Raji (cell line): ENCODE results near the gene CCDC61.

Experiments
- POLR2A ChIP-seq: IDR thresholded peaks from 2 replicates; pipeline ENCODE4 v1.6.1; 2011; ENCODE audit warnings: low read depth, low read length, control low read depth; ENCODE audit not compliant: insufficient read depth

The CCDC61 gene

DNA sequence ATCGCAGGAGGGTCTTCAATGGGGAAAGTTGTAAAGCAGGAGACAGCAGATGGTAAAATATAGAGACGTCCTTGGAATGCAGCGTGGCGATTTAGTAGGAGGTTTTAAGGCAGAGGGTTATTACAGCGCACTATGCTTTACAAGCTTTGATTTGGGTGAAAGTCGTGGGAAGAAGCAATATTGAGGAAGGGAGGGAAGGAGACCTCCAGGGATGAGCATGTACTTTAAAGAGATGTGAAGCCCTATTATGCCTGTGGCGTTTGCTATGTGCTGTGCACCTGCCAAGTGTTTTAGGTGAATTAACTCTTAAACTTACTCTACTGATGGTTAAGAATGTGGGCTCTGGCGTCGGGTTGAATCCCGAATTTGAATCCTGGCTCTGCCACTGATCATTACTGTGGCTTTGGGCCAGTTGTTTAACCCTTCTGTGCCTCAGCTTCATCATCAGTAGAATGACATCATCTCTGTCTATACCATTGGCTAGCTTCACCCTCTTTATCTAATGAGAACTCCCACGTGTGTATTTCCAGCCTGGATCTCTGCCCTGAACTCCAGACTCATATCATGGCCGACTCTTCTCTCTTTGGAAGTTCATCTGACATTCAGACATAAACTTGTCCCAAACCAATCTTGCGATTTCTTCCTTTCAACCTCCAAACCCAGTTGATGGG lies 583 bp downstream of the CCDC61 start:
- TF ChIP-seq POLR2A: no peak

DNA sequence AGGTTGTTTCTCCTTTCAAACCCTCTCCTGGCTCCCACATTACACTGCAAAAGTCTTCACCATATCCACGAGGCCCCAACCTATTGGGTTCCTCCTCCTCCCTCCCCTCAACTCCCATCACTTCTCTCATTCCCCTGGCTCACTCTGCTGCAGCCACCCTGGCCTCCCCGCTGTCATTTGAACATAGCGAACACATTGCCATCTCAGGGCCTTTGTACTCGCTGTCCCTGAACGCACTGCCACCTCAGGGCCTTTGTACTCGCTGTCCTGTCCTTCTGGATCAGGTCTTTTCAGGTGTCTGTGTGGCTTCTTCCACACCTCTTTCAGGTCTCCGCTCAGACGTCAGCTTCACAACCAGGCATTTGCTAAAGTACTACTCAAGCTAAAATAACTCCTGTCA lies 1.7 kb downstream of the CCDC61 start:
- no peak for TF ChIP-seq POLR2A

DNA sequence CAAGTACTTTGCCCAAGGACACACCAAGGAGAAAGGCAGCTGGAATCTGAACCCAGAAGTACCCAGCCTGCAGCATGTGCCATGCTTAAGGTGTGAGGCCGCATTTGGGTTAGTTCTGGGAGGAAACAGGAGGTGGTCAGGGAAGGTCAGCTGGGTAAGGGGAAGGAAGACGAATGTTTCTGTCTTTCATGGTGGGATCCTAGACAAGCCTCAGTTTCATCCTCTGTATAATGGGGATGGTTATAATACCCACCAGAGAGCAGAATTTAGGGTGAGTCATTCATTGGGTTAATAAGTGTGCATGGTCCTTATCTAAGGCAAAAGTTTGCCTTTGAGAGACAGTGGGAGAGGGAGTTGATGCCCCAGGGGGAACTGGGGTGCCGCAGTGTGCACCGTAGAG lies 3.6 kb downstream of the CCDC61 start:
- no peak for TF ChIP-seq POLR2A

DNA sequence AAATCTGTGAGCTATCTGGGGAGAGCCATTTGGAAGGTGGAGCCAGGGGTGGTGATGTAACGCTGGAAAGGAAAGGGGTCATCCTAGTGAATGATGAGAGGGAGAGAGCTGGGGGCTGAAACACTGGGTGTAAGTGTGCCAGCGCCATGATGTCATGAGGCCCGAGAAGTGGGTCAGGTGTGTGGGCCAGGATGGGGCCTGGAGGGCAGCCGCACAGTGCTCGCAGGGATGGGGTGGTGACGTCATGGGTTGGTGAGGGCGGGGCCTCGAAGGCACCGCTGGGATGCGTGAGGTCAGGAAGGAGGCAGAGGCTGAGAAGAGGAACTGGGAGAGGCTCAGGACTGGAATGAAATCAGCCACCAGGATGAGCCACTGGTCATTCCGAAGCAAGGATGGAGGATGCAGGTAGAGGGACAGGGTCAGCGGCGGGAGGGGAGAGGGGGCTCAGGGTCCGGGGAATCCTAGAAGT lies 4.4 kb downstream of the CCDC61 start:
- TF ChIP-seq POLR2A: no peak

DNA sequence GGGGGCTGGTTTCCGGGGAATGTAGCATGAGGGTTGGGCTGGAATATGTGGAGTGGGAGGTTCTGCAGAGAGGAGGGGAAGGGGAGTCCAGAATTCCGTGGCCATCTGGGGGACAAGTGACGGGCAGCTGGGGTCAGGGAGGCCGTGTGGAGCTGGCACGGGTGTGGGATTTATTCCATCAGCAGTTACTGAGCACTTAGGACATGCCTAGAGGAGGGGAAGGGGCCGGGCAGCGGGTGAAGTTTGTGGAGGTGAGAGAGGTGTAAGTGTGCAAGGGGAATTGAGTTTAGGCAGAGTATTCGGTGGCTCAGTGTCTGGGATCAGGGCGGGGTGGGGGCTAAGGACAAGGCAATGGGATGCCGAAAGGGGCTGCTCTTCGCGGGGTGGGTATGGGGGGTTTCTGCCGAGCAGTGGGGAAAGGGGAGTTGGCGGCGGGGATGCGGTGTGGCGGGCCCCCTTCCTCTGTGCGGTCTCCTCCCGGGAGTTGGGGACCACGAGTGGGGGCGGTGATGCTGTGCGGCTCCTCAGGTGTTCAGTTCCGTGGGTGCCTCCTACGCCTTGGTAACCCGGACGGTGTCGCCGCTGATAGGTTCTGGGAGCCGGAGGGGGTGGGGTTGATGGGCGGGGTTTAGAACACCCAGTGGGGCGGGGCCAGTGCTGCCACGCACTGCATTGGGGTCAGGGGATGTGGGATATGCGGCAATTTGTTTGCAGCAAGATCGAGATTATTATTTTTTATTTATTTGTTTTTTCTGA lies 5.4 kb downstream of the CCDC61 start:
- no peak for TF ChIP-seq POLR2A

DNA sequence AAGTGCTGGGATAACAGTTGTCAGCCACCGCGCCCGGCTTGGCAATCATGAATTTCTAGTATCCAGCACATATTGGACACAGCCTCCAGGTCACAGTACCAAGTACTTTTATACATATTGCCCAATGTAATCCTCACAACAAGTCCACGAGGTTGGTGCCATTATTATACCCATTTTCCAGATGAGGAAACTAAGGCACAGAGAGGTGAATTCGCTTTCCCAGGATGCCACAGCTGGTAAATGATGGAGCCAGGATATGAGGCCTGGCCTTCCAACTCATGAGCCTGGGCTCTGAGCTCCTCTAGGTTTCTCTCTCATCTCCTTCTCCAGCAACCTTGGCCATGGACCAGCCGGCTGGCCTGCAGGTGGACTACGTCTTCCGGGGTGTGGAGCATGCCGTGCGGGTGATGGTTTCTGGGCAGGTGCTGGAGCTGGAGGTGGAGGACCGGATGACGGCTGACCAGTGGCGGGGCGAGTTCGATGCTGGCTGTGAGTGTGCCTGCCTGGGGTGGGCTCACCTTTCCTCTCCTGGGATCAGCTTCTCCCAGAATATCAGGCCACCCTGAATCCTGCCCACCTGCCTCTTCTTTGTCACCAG lies 7.5 kb downstream of the CCDC61 start:
- TF ChIP-seq POLR2A: no peak

DNA sequence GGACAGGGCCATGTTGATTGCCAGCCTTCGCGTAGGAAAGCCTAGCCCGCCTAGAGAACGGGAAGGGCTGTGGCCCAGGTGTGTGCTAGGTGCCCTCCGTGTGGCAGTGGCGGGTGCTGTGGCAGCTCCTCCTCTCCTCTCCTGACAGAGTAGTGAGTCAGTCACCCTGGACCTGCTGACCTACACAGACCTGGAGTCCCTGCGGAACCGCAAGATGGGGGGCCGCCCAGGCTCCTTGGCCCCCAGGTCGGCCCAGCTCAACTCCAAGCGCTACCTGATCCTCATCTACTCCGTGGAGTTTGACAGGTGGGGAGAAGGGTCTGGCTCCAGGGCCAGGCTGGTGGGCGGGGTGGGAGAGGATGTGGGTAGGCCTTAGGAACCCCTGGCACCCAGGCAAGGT lies 11.1 kb downstream of the CCDC61 start:
- no peak for TF ChIP-seq POLR2A

DNA sequence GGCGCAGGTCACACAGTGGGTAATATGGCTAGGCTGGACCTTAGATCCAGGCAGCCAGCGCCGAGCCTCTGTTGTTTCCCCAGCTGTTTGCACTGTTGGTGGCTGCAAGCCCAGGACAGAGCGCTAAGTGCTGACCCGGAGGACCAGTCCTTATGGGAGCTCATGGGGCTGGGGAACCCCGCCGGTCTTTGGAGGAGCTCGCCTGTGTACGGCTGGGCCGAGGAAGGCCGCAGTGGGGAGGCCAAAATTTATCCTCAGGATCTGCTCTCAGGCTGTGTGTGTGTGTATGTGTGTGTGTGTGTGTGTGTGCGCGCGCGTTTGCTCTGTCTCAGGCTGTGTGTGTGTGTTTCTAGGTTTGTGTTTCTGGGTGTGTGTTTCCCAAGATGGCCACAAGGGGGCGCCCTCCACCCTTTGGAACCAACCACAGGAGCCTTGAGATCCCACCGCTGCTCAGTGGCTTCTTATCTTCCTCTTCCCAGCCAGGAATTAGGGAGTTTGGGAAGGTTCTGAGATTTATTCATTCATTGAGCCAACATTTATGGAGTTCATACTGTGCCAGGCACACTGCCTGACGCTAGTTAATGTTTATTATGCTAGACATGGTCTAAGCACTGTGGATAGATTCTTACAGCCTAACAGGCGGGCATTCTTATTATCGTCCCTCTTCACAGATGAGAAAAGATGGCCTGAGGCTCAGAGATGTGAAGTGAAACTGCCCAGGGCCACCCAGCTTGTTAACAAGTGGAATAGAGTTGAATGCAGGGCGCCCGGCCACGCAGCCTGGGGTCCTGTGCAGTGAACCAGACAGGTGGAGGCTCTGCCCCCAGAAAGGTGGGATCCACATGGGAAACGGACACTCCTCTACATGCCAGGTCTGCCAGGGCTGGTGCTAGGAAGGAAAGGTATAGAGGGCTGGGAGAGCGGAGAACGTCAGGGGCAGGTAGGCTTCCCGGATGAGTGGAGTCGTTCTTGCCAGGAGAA lies 14.6 kb downstream of the CCDC61 start:
- TF ChIP-seq POLR2A: no peak

DNA sequence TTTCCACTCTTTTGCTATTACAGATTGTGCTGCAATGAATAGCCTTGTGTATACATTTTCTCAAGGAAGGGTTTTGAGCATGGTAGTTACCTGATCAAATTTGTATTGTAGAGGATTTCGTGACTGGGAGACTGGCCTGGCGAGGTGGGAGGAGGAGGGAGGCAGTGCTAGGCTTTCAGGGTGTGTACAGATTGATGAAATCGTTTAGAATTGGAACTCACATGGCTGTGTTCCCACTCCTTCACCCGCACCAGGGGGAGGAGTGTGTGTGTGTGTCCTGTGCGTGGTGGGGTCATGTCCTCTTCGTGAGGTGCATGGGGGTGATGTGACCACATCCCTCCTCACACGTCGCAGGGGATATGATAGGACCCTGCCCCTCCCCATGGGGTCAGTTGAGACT lies 19.3 kb downstream of the CCDC61 start:
- no peak for TF ChIP-seq POLR2A

DNA sequence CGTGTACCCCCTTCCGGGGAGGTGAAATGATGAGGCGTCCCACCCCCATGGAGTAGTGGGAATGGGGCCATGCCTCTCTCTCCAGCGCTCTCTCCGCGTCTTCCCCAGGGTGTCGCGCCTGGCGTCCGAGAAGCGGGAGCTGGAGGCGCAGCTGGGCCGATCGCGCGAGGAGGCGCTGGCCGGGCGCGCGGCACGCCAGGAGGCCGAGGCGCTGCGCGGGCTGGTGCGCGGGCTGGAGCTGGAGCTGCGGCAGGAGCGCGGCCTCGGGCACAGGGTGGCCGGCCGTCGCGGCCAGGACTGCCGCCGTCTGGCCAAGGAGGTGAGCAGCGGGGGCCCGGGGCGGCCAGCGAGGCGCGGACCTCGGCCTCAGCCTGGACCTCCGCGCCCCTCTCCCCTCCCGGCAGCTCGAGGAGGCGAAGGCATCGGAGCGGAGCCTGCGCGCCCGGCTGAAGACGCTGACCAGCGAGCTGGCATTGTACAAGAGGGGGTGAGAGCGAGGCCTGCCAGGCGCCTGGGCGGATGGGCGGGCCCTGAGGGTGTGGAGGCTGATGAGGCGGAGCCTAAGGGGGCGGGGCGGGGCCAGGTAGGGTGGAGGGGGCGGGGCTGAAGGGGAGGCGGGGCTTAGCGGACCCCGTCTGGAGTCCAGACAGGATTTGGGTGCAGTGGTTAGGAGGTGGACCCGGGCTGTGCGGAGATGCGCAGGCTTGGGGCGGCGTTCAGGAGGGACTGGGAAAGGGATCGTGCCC lies 19.8 kb downstream of the CCDC61 start:
- TF ChIP-seq POLR2A: no peak

DNA sequence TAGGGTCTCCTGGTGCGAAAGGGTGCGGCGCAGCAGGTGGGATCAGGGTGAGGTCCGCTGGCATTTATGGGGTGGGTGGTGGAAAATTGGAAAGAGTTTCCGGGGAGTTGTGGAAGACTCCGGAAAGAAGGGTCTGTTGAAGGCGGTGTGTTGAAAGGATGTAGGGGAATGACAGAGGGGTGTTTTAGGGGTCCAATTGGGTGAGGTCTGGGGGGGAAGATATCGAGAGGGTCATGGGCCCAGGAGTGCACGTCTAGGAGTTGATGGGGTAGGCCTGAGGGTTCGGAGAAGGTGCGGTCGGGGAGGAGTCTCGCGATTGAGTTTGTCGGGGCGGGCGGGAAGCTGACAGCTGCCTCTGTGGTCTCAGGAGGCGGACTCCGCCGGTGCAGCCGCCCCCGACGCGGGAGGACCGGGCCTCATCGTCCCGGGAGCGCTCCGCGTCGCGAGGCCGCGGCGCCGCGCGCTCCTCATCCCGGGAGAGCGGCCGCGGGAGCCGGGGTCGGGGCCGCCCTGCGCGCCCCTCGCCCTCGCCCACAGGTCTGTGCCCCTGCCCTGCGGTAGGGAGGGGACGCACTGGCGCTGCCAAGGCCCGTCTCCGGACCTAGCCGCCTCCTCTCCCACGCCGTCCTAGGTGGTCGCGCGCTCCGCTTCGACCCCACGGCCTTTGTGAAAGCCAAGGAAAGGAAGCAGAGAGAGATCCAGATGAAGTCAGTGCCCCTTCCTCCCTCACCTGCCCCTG lies 20.6 kb downstream of the CCDC61 start:
- TF ChIP-seq POLR2A: no peak

DNA sequence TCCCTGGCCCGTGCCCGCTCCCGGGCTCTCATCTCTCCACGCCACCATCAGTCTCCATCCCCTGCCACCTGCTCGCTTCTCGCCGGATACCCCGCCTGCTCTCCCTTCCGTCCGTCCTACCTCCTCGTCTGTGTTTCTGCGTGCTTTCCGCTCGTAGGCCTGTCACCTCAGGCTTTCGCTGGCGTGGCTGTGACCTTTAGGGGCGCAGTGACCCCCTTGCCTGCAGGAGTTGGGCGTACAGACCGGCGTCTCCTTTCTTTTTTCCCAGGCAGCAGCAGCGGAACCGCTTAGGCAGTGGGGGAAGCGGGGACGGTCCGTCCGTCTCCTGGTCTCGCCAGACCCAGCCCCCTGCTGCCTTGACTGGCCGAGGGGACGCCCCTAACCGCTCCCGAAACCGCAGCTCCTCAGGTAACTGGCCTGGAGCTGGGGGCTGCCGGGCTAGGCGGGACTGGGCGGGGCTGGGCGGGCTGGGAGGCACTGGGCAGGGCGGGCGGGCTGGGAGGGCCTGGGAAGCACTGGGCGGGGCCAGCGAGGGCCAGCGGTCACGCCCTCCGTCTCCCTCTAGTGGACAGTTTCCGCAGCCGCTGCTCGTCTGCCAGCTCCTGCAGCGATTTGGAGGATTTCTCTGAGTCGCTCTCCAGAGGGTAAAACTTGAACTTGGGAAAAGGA lies 21.3 kb downstream of the CCDC61 start:
- no peak for TF ChIP-seq POLR2A

DNA sequence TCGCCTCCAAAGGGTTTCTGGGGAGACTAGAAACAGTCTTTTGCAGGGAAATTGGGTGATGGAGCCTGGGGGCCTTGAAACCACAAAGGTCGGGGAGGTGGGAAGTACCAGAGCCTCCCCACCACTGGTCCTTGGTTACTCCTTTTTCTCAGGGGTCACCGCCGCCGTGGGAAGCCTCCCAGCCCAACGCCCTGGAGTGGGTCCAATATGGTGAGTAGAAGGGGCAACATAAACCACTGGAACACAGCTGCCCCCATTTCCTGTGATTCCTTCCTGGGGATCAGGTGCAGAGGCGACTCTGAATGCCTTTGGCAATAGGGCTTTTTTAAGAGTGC lies 21.8 kb downstream of the CCDC61 start:
- TF ChIP-seq POLR2A: no peak
